NCI-H774 (cell line): ENCODE measurements around the gene OR5H1.
"Not testable (repeated sequence)": the region's sequence is repeated elsewhere in the genome, so short reads cannot be mapped to it uniquely, and the experiment has no call there.

Experiments used
- DNase-seq: peaks from one replicate; lab custom pipeline; 2025; lab: John Stamatoyannopoulos, UW

Gene OR5H1

DNA sequence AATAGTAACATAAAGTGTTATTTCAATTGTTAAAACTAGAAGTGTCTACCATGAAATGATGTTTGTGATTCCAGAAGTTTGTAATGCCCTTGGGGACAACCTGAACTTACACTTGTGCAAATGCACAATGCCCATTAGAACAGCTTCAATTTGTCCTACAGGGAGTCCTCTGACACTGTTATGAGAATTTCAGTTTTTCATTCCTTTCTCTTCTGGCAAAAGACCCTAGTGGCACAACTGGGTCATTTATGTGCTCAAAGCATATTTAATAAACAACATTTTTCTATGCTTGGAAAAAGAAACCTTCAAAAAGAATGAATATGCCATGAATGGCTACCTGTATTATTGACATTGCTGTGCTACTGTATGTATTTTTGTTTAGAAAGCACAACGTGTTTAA lies at the start of gene OR5H1:
Gene OR5H1, plus strand, starts transcription at position 301 of the 400 bp plus-strand sequence. CDS start 1,977 bp downstream, outside the sequence.
- no peak for DNase-seq

DNA sequence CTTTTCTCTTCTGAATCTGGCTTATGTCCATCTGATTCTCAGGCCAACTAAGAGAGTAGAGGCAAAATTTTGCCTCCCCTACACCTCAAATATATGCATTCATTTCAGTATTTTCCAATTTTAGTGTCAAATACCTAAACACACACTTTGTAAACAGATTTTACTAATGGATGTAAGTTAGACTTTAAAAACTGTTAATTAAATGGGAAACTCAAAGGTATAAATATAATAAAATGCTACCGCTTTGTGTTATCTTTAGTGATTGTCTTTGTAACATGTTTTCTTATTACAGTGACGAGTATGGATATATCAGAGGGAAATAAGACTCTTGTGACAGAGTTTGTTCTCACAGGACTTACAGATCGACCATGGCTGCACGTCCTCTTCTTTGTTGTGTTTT lies 43.6 kb upstream of the OR5H1 start, which contains the start of gene OR5AC2:
Gene OR5AC2, plus strand, starts transcription at position 301 of the 400 bp plus-strand sequence. Its CDS starts 0 bp downstream, at position 301.
- DNase-seq = no peak

DNA sequence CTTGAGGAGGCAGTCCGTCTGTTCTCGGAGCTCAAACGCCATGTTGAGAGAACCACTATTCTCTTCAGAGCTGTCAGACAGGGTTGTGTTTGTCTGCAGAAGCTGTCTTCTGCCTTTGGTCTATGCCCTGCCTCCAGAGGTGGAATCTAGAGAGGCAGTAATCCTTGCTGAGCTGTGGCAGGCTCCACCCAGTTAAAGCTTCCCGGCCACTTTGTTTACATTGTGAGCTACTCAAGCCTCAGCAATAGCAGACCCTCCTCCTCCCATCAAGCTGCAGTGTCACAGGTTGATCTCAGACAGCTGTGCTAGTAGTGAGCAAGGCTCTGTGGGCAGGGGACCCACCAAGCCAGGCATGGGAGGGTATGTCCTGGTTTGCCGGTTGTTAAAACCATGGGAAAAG lies 34.6 kb upstream of the OR5H1 start:
- DNase-seq = no peak

DNA sequence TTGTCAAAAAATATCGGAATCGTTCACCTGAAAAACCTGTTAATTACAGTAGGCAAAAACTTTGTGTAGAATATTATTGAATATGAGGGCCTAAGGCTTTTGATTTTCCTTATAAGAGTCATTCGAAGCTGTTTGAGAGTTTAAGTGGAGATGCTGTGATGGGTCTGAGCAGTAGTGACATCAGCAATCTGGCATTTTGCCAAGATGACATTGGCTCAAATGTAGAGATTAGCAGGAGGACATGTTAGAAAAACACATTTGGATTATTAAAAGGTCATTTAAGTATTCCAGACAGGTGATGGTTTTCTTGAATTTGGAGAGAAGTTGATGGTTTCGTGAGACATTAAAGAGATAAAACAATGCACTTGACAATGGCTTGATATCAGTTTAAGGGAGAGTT lies 30.7 kb upstream of the OR5H1 start:
- no peak for DNase-seq

DNA sequence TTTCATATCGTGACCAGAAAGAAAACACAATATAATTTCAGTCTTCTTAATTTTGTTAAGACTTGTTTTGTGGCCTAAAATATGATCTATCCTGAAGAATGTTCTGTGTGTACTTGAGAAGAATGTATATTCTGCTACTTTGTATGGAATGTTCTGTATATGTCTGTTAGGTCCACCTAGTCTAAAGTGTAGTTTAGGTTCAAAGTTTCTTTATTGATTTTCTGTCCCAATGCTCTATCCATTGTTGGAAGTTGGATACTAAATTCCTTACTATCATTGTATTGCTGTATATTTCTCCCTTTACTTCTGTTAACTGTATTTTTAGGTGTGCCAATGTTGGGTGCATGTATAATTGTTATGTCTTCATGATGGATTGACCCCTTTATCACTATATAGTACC lies 22.4 kb upstream of the OR5H1 start:
- no peak for DNase-seq

DNA sequence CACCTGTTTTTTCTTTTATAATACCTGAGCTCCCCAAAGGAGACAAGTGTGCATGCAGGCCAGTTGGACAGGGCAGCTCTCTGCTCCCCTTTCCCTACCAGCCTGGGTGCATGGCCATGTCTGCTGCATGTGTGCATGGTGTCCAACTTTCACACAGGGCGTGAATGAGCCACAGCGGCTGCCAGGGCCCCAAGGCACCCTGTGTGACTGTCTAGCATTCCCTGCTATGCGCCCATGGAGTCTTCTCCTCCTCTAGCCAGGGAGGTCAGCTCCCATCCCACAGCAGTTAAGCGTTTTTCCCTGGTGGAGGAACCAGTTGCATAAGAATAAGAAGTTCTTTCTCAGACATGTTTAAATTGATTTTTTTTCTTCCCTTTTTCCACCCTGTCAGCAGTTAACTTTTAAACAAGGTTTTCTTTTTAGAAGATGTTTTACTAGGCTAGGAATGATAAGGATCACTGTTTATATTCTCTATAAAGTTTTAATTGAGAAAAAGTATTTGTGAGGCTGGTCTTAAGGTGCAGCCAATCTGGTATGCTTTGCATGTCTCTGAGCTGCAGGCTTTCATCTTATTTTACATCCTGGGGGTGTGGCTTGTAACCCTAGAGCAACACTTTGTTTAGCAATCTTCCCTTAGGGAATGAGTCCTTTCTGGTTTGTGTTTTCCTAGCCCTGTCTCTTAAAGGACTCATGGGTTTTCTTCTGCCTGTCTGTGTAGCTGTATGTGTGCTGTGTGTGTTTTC lies 20.5 kb upstream of the OR5H1 start:
- DNase-seq = no peak

DNA sequence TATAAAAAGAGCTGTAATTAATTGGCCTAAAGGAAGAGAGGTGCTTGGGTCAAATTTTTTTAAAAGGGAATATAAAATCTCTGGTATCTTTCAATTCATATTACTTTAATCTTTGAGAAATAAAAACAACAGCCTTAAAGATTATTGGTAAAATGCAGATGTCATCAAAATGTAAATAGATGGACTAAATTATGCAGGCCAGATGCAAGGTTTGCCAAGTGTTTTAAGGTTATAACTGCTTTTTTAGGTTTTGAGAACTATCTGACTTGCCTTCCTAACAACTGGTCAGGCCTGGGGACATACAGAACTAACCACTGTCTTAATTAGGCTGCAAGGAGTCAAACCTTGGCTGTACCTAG lies 20.0 kb upstream of the OR5H1 start:
- no peak for DNase-seq

DNA sequence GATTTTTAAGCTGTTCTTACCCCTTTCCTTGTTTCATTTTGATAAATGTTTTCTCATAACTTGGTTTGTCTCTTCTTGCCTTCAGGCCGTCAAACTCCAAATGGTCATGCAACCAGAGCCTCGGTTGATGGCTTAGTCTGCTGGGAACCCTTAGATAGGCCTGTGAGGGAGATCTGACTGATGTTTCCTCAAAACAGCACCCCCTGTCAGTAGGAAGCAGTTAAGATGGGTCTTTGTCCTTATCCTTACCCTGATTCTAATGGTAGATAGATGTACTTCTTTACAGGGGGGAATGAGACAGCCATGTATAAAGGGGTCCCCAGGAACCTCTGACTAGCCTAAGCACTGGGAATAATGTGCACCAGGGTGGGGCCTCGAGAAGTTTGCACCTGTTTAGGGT lies 16.3 kb upstream of the OR5H1 start:
- DNase-seq = no peak

DNA sequence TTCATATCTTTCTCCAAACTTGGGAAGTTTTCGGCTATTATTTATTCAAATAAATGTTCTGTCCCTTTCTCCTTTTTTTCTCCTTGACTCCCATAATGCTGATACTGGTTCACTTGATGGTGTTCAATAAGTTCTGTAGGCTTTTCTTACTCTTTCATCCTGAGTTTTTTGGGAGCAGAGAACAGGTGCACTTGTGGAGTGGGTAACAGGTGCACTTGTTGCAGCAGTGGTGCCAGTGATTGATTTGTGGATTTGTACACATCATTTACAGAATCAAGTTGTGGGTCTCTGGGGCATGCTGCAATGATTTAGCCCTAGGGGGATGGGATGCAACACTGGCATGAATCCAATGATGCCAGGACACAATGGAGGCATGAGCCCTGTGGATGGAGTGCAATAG lies 14.8 kb upstream of the OR5H1 start:
- no peak for DNase-seq

DNA sequence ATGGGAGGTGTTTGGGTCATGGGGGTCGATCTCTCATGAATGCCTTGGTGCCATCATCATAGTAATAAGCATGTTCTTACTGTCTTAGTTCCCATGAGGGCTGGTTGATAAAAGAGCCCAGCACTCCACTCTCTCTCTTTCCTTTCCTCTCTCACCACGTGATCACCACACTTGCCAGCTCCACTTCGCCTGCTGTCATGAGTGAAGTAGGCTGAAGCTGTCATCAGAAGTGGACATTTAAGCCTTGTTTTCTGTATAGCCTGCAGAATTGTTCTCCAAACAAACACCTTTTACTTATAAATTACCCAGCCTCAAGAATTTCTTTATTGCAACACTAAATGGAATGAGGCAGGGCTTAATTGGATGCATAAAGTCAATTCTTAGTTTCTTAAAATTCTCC lies 6.1 kb downstream of the OR5H1 start:
- no peak for DNase-seq

DNA sequence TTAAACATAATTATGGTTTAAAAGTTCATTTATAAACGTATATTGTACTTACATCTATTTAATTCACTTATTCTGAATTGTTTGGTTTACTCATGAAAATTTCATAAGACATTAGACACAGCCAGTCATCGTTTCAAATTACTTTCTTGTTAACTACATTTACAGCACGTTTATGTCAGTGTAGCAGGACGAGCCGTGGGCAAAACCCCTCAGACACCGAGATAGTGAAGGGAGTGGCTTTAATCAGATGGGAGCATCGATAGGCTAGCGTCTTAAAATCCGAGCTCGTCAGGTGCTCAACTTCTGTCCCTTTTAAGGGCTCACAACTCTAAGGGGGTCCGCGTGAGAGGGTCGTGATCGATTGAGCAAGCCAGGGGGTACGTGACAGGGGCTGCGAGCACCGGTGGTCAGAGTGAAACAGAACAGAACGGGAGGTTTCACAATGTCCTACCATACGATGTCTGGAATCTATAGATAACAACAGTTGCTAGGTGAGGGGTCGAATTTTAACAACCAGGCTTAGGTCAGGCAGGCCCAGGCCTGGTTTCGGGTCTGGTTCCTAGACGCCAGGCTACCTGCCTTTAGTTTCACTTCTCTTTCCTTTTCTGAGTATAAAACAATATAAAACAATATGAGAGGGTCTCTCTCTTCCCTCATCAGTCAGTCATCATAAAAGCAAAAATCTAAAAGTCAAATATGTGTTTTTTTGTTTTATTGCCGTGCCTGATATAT lies 7.5 kb downstream of the OR5H1 start:
- not testable (repeated sequence) for DNase-seq

DNA sequence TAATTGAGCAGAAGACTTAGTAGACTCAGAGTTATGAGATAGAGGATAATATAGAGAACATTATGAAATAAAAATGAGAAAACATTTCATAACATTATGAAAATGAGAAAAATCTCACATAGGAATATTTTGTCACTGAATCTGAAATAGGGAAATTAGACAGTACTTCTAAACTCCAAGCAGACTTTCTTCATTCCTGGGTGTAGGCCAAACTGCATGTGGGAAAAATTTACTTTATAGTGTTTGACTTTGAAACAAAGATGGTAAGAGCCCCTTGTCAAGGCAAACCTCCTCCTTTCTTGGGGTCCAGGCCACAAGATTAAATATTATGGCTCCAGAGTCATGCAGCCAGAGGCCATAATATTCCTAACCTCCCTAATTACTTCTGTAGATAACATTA lies 10.0 kb downstream of the OR5H1 start:
- no peak for DNase-seq

DNA sequence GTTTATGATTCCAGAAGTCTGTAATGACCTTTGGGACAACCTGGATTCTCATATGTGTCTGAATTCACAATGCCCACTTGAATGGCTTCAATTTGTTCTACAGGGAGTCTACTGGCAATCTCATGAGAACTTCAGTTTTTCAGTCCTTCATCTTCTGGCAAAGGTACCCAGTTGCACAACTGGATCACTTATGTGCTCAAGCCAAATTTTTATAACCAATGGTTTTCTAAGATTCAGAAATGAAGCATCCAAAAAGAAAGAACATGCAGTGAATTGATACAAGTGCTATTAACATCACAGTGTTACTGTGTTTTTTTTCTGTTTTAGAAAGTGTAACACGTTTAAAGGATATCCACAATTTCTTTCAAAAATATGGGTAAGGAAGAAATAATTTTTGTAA lies 16.7 kb downstream of the OR5H1 start, which contains the start of gene OR5H14:
Gene OR5H14, plus strand, starts transcription at position 301 of the 400 bp plus-strand sequence. CDS start 1,907 bp downstream, outside the sequence.
- DNase-seq = no peak

DNA sequence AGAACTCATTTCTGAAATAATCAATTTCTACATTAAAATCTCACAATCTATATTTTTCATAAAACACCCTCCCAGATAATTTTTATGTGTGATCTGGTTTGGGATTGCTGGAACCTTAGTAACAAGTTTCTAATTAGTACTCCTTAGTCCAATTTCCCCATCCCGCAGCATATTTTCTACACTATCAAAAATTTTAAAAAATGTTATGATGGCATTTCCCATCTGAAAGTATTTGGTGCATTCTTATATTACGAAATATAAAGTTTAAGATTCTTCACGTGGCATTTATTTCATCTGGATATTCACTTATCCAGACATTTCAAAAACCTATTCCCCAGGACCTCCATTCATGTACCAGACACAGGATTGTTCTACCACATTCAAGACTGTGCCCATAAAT lies 18.2 kb downstream of the OR5H1 start:
- no peak for DNase-seq

DNA sequence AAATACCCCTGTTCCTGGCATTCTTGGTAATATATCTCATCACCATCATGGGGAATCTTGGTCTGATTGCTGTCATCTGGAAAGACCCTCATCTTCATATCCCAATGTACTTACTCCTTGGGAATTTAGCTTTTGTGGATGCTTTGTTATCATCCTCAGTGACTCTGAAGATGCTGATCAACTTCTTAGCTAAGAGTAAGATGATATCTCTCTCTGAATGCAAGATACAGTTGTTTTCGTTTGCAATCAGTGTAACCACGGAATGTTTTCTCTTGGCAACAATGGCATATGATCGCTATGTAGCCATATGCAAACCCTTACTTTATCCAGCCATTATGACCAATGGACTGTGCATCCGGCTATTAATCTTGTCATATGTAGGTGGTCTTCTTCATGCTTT lies 18.9 kb downstream of the OR5H1 start:
- not testable (repeated sequence) for DNase-seq

DNA sequence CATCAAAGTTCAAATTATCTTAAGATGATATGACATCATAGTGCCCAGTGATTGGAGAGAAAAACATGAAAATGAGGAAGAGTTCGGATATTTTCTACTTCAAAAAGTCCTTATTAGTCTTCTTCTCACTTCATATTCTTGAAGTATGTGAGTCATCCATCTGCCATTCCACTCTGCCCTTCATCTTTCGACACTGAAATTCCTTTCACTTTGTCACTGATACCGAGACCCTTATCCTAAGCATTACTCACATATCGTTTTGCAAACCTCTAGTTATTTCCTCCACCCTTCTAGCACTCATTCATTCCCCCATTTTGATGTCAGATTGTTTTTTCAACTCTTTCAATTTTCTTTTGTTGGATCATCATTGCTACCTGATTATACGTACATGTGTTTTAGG lies 20.7 kb downstream of the OR5H1 start:
- DNase-seq = no peak

DNA sequence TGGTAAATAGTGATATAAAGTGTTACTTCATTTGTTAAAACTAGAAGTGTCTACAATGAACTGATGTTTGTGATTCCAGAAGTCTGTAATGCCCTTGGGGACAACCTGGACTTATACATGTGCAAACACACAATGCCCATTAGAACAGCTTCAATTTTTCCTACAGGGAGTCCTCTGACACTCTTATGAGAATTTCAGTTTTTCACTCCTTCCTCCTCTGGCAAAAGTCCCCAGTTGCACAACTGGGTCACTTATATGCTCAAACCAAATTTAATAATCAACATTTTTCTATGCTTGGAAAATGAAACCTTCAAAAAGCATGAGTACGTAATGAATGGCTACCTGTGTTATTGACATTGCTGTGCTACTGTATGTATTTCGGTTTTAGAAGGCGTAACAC lies 35.9 kb downstream of the OR5H1 start, which contains the start of gene OR5H15:
Gene OR5H15, plus strand, starts transcription at position 301 of the 400 bp plus-strand sequence. CDS start 2,004 bp downstream, outside the sequence.
- DNase-seq = no peak

DNA sequence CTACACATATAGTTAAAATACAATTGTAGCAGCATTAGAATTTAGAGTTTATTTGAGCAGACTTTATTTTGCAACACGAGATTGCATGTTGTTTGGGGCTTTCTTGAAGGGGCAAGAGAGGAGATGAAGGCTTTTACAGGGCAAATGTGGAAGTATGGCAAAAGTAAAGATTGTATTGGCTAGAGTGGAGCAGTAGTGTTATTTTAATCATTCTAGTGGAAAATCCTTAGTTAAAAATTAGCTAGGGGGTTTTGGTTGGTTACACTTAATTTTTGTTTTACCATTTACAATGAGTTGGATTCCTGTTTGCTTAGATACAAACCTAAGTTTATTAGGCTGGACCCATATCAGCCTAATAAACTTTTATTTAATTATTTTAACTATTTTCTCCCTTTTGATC lies 40.5 kb downstream of the OR5H1 start:
- DNase-seq = no peak

DNA sequence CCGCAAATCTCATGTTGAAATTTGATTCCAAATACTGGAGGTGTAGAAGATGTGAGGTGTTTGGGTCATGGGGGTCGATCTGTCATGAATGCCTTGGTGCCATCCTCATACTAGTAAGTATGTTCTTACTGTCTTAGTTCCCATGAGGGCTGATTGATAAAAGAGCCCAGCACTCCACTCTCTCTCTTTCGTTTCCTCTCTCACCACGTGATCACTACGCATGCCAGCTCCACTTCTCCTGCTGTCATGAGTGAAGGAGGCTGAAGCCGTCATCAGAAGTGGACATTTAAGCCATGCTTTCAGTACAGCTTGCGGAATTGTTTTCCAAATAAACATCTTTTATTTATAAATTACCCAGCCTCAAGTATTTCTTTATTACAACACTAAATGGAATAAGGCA lies 42.1 kb downstream of the OR5H1 start:
- DNase-seq = no peak

DNA sequence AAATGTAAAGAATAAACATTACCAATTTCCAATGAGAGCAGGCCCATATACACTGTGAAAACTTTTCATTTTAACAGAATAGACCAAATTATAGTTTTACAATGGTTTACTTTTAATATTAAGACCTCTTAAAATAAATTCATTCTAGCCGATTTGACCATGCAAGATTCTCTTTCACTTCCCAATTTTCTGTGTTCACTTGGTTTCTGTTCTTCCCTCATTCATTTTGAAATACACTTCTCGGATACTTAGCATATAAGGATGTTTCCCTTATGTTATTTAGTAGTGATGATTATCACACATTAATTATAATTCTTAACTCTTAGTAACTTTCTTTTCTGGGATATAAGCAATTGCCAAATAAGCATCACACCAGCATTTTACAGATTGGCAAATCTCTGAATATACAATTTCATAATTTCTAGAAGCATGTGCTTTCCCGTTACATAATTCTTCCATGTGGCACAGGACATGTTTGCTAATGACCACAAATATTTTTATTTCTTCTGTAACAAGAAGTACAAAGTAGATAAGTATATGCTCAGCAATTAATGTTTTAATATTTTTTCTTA lies 49.9 kb downstream of the OR5H1 start:
- DNase-seq = no peak

DNA sequence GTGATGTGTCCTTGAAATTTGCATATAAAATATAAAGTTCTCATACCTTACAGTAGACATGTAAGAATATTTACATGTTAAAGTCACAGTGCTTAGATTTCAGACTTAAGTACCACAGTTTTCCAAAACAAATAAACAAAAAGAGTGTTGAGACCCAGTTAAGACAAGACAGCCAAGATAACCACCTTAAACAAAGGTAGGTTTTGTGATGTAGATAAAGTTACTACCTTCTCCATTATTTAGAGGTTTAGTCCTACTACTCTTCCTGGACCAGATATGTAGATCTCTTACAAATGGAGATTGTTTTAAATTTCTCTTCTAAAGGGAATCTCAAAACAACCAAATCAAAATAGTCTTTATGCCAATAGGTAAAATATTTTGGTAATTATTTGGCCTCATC lies 51.7 kb downstream of the OR5H1 start:
- DNase-seq = no peak

DNA sequence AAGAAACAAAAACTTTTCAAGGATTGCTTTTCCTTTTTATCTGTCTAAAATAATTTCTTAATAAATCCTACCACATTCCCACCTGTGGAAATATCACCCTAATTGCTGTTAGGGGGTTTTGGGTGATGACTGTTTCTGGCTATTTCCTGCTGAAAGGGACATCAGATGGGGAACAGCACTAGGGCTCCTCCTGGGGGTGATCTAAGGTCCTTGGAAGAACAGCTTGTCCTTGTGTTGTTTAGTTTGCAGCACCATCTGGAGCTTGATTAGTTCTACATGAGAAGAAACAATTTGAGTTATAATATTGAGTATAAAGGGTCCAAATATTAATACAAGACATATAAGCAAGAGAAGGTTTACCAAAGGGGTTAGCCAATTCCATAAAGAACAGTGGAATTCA lies 54.7 kb downstream of the OR5H1 start:
- DNase-seq = no peak
